Measurements from ENCODE around the gene TACC2. TPM values are rescaled to one million over a fixed set of nuclear protein-coding genes. Genes with fewer than 3 reads are reported as not detected.

TACC2 gene
- total RNA-seq, 4 donors from 2014 or later, result 11.5 to 73.0 (median 14.5) TPM

DNA sequence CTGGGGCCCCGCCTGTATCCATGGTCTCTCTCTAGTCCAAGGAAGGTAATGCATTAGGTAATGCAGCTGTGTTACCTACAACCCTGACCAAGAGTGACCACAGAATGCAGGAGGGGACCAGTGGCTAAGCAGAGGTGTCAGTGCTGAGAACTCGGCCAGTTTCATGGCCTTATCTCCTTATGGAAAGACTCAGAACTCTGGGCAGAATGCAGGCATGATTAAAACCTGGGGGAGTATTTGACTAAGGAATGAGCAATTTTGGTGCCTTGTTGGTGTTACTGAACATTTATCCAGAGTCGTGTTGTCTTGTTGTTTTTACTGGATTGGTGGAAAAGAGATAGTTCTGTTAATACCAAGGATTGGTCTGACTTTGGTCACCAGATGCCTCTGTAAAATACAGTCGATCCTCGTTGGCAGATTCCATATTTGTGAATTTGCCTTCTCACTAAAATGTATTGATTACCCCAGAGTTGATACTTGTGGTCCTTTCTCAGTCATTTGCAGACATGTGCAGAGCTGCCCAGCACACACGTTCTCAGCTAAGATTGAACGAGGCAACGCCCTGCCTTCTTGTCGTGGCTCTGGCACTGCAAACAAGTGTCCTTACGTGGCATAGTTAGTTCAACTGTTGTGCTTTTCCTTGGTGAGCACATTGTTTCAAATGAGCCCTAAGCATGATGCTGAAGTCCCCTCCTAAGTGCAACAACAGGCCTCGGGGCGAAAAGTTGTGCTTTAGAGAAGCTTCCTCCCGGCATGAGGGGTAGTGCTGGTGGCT is 146.5 kb downstream of the TACC2 start:
- TF ChIP-seq, protein P1, sequence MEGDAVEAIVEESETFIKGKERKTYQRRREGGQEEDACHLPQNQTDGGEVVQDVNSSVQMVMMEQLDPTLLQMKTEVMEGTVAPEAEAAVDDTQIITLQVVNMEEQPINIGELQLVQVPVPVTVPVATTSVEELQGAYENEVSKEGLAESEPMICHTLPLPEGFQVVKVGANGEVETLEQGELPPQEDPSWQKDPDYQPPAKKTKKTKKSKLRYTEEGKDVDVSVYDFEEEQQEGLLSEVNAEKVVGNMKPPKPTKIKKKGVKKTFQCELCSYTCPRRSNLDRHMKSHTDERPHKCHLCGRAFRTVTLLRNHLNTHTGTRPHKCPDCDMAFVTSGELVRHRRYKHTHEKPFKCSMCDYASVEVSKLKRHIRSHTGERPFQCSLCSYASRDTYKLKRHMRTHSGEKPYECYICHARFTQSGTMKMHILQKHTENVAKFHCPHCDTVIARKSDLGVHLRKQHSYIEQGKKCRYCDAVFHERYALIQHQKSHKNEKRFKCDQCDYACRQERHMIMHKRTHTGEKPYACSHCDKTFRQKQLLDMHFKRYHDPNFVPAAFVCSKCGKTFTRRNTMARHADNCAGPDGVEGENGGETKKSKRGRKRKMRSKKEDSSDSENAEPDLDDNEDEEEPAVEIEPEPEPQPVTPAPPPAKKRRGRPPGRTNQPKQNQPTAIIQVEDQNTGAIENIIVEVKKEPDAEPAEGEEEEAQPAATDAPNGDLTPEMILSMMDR (IDR thresholded peaks at IDR 0.05), result no peak
- TF ChIP-seq POLR2A (IDR thresholded peaks at IDR 0.05), result no peak
- Histone ChIP-seq H3K36me3 (no peaks in the 10 kb centered on the region), H3K9me3 (no peaks in the 10 kb centered on the region), H3K4me1 (peaks cover 12 to 16% of the 10 kb centered on the region in 2 donors), H3K27ac (no peak overlapping the region), H3K27me3 (no peaks in the 10 kb centered on the region), H3K4me3 (no peak overlapping the region)
- intact Hi-C loops (cut with DNase I; ENCODE audit: low total_unique reads), result no loop called here
- no peak for DNase-seq

DNA sequence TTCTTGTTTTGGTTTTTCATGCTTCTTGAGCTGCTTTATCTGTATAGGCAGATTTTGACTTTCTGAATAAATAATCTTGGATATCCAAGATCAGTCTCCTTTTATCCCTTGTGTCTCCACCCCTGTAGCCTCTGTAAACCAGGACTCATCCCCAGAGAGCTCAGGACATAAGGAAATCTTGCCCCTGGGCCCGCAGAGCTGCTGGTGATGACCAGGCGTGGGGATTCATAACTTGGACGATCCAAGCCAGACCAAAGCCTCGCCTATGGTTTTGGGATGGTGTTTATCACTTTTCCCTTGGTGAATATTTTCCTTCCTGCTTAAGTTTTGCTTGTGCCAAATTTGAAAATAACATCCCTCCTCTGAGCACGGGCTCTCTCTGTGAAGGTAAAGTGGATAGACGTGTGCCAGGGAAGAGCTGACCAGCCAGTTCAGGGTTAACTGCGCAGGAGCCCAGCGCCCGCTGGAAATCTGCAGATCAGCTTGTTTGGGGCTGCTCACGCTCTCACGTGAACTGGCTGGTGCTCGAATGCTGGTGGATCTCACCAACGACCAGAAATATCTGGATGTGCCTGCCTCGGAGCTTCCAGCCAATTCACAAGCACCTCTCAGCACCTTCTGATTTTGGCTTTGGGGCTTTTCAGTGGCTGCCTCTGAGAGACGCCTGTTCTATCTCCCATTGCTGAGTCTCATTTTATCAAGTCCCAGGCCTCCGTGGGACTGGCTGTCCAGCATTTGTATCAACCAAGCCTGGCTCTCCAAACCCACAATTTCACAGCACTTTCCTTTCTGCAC is 150.1 kb downstream of the TACC2 start:
- H3K4me1 ChIP-seq, result peaks cover 35 to 38% of the 10 kb centered on the region in 2 donors
- DNase-seq, result no peak

DNA sequence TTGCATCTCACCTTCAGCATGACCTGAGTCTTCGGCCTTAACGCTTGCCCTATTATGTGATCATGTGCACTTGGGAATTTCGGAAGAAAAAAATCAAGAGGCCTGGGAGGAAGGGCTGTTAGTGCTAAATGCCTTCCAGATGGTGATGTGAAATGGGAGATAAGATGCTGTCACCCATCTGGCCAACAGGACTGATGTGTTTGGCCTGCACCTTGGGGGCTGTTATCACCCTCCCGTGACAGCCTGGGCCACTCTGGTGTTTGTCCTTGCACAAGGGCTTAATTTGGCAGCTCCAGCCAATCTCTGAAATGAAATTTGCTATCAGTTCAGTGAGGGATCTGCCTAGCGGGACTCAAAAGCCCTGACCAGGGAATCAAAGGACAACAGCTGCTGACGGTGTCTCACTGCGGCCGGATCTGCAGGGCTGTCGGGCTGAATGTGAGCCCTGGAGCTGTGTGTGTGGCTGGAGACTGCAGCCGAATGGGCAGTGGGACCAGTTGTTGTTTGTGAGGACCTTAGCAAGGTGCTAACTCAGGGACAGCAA is 150.7 kb downstream of the TACC2 start:
- Histone ChIP-seq H3K36me3 (no peaks in the 10 kb centered on the region), H3K9me3 (no peaks in the 10 kb centered on the region), H3K4me3 (no peak overlapping the region), H3K27ac (peak overlapping the region; percentile 88), H3K4me1 (peaks cover 35 to 38% of the 10 kb centered on the region in 2 donors), H3K27me3 (no peaks in the 10 kb centered on the region)
- peak; percentile 46 to 54 for DNase-seq
- intact Hi-C loops (cut with DNase I; ENCODE audit: low total_unique reads), result no loop called here
- TF ChIP-seq, protein P1 (IDR thresholded peaks at IDR 0.05), result no peak
- no peak for TF ChIP-seq POLR2A (IDR thresholded peaks at IDR 0.05)

More for the DNA sequence above, 150.1 kb downstream of the TACC2 start:
- no peaks in the 10 kb centered on the region for H3K27me3 ChIP-seq
- TF ChIP-seq POLR2A (IDR thresholded peaks at IDR 0.05), result no peak
- TF ChIP-seq, protein P1 (IDR thresholded peaks at IDR 0.05), result no peak
- H3K4me3 ChIP-seq, result no peak overlapping the region
- peak overlapping the region; percentile 88 for H3K27ac ChIP-seq
- no peaks in the 10 kb centered on the region for H3K36me3 ChIP-seq
- intact Hi-C loops (cut with DNase I; ENCODE audit: low total_unique reads), result no loop called here
- H3K9me3 ChIP-seq, result no peaks in the 10 kb centered on the region

DNA sequence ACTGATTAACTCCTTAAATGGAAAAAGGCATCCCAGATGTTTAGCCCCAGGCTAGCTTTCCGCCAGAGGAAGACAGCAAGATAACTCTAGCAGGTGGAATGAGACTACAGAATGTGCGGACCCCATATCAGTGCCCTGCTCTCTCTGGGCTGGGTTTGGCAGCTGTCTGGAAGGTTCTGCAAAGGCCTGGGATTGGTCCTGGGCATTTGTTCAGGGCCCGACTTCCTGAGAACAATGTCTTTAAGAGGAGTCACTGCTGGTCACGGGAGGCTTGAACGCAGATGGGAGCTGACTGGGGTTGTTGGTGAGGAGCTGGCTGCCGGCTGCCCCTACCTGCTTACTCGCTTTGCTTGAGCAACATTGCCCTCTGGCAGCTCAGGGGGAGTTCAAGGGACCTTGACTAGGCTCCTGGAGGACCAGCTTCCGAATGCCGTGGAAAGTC is 151.5 kb downstream of the TACC2 start:
- intact Hi-C loops (cut with DNase I; ENCODE audit: low total_unique reads), result no loop called here
- peaks cover 35 to 38% of the 10 kb centered on the region in 2 donors for H3K4me1 ChIP-seq
- no peak for TF ChIP-seq POLR2A (IDR thresholded peaks at IDR 0.05)
- TF ChIP-seq, protein P1 (IDR thresholded peaks at IDR 0.05), result no peak
- no peaks in the 10 kb centered on the region for H3K9me3 ChIP-seq
- no peak overlapping the region for H3K4me3 ChIP-seq
- no peaks in the 10 kb centered on the region for H3K36me3 ChIP-seq
- peak in 1 of 2 donors; percentile 44 for DNase-seq
- H3K27me3 ChIP-seq, result no peaks in the 10 kb centered on the region
- H3K27ac ChIP-seq, result peak overlapping the region; percentile 88
